ENCODE results near the gene COPG1. TPM values are rescaled to one million over a fixed set of nuclear protein-coding genes. Genes with fewer than 3 reads are reported as not detected.

COPG1 gene
- total and polyA plus RNA-seq, 4 experiments from 2014 or later, result 67.4 to 147 (median 129) TPM

- no peak overlapping the region for H3K4me3 ChIP-seq (ENCODE audit: low read length in 2 of 2)
- no peak for DNase-seq
- peaks cover 0 to 2% (median 0%) of the 10 kb centered on the region in 8 donors for H3K9me3 Mint-ChIP-seq
- H3K27ac Mint-ChIP-seq, result no peak overlapping the region
- no peaks in the 10 kb centered on the region for H3K27me3 ChIP-seq (ENCODE audit: insufficient read depth, low read length)
- ChIA-PET POLR2A (ENCODE audit: partially characterized antibody) (no interaction called here), CTCF (ENCODE audit: partially characterized antibody) (interaction anchor here (1.5 kb wide), 1 partner anchor 19 kb away, joined by 3 read pairs; no protein-coding TSS in a partner anchor)
- no peaks in the 10 kb centered on the region for H3K36me3 ChIP-seq (ENCODE audit: insufficient read depth, low read length)
- no peaks in the 10 kb centered on the region for H3K27me3 Mint-ChIP-seq
- peaks cover 0 to 2% of the 10 kb centered on the region in 2 donors for H3K36me3 Mint-ChIP-seq
- H3K9me3 ChIP-seq (ENCODE audit: control insufficient read depth in 1 of 2, low read length in 2 of 2), result no peaks in the 10 kb centered on the region
- H3K4me1 Mint-ChIP-seq, result no peaks in the 10 kb centered on the region
- intact Hi-C loops (cut with micrococcal nuclease), result no loop called here
- peaks cover 8% of the 10 kb centered on the region for H3K4me1 ChIP-seq (ENCODE audit: insufficient read depth, low read length)
- H3K27ac ChIP-seq (ENCODE audit: low read depth, low read length), result no peak overlapping the region
- no peak overlapping the region for H3K4me3 Mint-ChIP-seq
Measured at GRCh38 chr3:129320825-129321487, 71.5 kb downstream of the COPG1 start.

GRCh38 chr3:129321887-129322286 is 72.5 kb downstream of the COPG1 start:
- Histone ChIP-seq H3K9me3 (ENCODE audit: control insufficient read depth in 1 of 2, low read length in 2 of 2) (no peaks in the 10 kb centered on the region), H3K27me3 (ENCODE audit: insufficient read depth, low read length) (no peaks in the 10 kb centered on the region), H3K4me1 (ENCODE audit: insufficient read depth, low read length) (peaks cover 6% of the 10 kb centered on the region), H3K27ac (ENCODE audit: low read depth, low read length) (no peak overlapping the region), H3K4me3 (ENCODE audit: low read length in 2 of 2) (no peak overlapping the region), H3K36me3 (ENCODE audit: insufficient read depth, low read length) (no peaks in the 10 kb centered on the region)
- intact Hi-C loops (cut with micrococcal nuclease), result no loop called here
- Mint-ChIP-seq H3K36me3 (no peaks in the 10 kb centered on the region), H3K27ac (no peak overlapping the region), H3K27me3 (no peaks in the 10 kb centered on the region), H3K4me1 (no peaks in the 10 kb centered on the region), H3K9me3 (no peaks in the 10 kb centered on the region), H3K4me3 (no peak overlapping the region)
- CTCF ChIA-PET (ENCODE audit: partially characterized antibody), result interaction anchor here (1.0 kb wide), 1 partner anchor 355 kb away, joined by 3 read pairs; no protein-coding TSS in a partner anchor
- POLR2A ChIA-PET (ENCODE audit: partially characterized antibody), result no interaction called here
- peak in 1 of 5 donors; percentile 1 for DNase-seq

DNA sequence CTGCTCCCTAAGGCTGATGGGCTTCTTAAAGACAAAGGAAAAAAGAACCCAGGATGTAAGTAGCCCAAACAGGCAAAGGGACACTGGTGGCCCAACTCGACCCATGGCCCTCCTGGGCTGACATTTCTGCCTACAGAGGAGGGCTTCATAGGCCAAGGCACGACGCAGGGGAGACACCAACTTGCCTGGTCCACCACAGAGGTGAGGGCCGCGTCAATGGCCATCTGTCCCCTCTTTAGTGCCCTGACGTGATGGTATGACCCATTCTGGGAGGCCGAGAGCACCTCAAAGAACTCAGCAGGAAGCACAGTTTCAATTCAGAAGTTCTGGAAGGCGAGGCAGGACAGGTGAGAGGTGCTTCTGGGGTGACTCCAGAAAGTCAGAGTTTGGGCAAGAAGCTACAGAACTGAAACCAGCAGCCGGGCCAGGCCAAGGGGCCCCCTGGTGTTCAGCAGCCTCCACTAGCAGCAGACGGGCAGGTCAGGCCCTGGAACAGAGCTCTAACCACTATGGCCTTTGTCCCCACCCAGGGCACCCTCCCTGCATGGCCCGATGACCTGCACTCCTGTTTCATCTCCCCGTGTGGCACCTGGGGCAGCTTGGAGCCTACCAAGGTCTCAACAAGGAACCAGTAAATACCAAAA is 74.4 kb downstream of the COPG1 start:
- Histone ChIP-seq H3K27me3 (ENCODE audit: insufficient read depth, low read length) (no peaks in the 10 kb centered on the region), H3K4me1 (ENCODE audit: insufficient read depth, low read length) (no peaks in the 10 kb centered on the region), H3K36me3 (ENCODE audit: insufficient read depth, low read length) (no peaks in the 10 kb centered on the region), H3K9me3 (ENCODE audit: control insufficient read depth in 1 of 2, low read length in 2 of 2) (no peaks in the 10 kb centered on the region), H3K27ac (ENCODE audit: low read depth, low read length) (no peak overlapping the region), H3K4me3 (ENCODE audit: low read length in 2 of 2) (no peak overlapping the region)
- Mint-ChIP-seq H3K27ac (peak overlapping the region in 1 of 7 donors; percentile 25), H3K36me3 (no peaks in the 10 kb centered on the region), H3K4me3 (no peak overlapping the region), H3K27me3 (no peaks in the 10 kb centered on the region), H3K9me3 (no peaks in the 10 kb centered on the region), H3K4me1 (no peaks in the 10 kb centered on the region)
- DNase-seq, result peak in 1 of 5 donors; percentile 16
- intact Hi-C loops (cut with micrococcal nuclease), result no loop called here
- CTCF ChIA-PET (ENCODE audit: partially characterized antibody), result interaction anchor here (1.0 to 1.5 kb wide), 2 partner anchors 40 to 354 kb away, joined by 3 to 7 read pairs; no protein-coding TSS in a partner anchor
- POLR2A ChIA-PET (ENCODE audit: partially characterized antibody), result interaction anchor here (0.8 kb wide), 1 partner anchor 11 kb away, joined by 3 read pairs; no protein-coding TSS in a partner anchor

GRCh38 chr3:129324855-129325254 is 75.4 kb downstream of the COPG1 start:
- Histone ChIP-seq H3K27ac (ENCODE audit: low read depth, low read length) (no peak overlapping the region), H3K9me3 (ENCODE audit: control insufficient read depth in 1 of 2, low read length in 2 of 2) (no peaks in the 10 kb centered on the region), H3K4me1 (ENCODE audit: insufficient read depth, low read length) (no peaks in the 10 kb centered on the region), H3K4me3 (ENCODE audit: low read length in 2 of 2) (no peak overlapping the region), H3K36me3 (ENCODE audit: insufficient read depth, low read length) (no peaks in the 10 kb centered on the region), H3K27me3 (ENCODE audit: insufficient read depth, low read length) (no peaks in the 10 kb centered on the region)
- Mint-ChIP-seq H3K27me3 (no peaks in the 10 kb centered on the region), H3K27ac (no peak overlapping the region), H3K9me3 (no peaks in the 10 kb centered on the region), H3K4me3 (no peak overlapping the region), H3K36me3 (no peaks in the 10 kb centered on the region), H3K4me1 (no peaks in the 10 kb centered on the region)
- intact Hi-C loops (cut with micrococcal nuclease), result no loop called here
- POLR2A ChIA-PET (ENCODE audit: partially characterized antibody), result no interaction called here
- no peak for DNase-seq
- CTCF ChIA-PET (ENCODE audit: partially characterized antibody), result interaction anchor here (1.5 kb wide), 1 partner anchor 355 kb away, joined by 7 read pairs; no protein-coding TSS in a partner anchor

- H3K4me1 Mint-ChIP-seq, result no peaks in the 10 kb centered on the region
- H3K27me3 ChIP-seq (ENCODE audit: insufficient read depth, low read length), result no peaks in the 10 kb centered on the region
- no peaks in the 10 kb centered on the region for H3K9me3 ChIP-seq (ENCODE audit: control insufficient read depth in 1 of 2, low read length in 2 of 2)
- no peaks in the 10 kb centered on the region for H3K27me3 Mint-ChIP-seq
- H3K9me3 Mint-ChIP-seq, result no peaks in the 10 kb centered on the region
- H3K4me3 Mint-ChIP-seq, result no peak overlapping the region
- H3K4me1 ChIP-seq (ENCODE audit: insufficient read depth, low read length), result no peaks in the 10 kb centered on the region
- no peak overlapping the region for H3K4me3 ChIP-seq (ENCODE audit: low read length in 2 of 2)
- intact Hi-C loops (cut with micrococcal nuclease), result no loop called here
- DNase-seq, result no peak
- H3K36me3 Mint-ChIP-seq, result no peaks in the 10 kb centered on the region
- no peak overlapping the region for H3K27ac Mint-ChIP-seq
- no peak overlapping the region for H3K27ac ChIP-seq (ENCODE audit: low read depth, low read length)
- ChIA-PET POLR2A (ENCODE audit: partially characterized antibody) (interaction anchor here (5.3 kb wide), 1 partner anchor 9 kb away, joined by 37 read pairs; a partner anchor contains a TSS), CTCF (ENCODE audit: partially characterized antibody) (no interaction called here)
- no peaks in the 10 kb centered on the region for H3K36me3 ChIP-seq (ENCODE audit: insufficient read depth, low read length)
Measured at GRCh38 chr3:129325383-129325782, 76.0 kb downstream of the COPG1 start.

GRCh38 chr3:129326138-129326537 is 76.7 kb downstream of the COPG1 start:
- Mint-ChIP-seq H3K36me3 (no peaks in the 10 kb centered on the region), H3K9me3 (no peaks in the 10 kb centered on the region), H3K27ac (no peak overlapping the region), H3K4me3 (no peak overlapping the region), H3K27me3 (no peaks in the 10 kb centered on the region), H3K4me1 (no peaks in the 10 kb centered on the region)
- H3K27ac ChIP-seq (ENCODE audit: low read depth, low read length), result no peak overlapping the region
- H3K36me3 ChIP-seq (ENCODE audit: insufficient read depth, low read length), result no peaks in the 10 kb centered on the region
- no peak overlapping the region for H3K4me3 ChIP-seq (ENCODE audit: low read length in 2 of 2)
- no peaks in the 10 kb centered on the region for H3K4me1 ChIP-seq (ENCODE audit: insufficient read depth, low read length)
- no peaks in the 10 kb centered on the region for H3K9me3 ChIP-seq (ENCODE audit: control insufficient read depth in 1 of 2, low read length in 2 of 2)
- intact Hi-C loops (cut with micrococcal nuclease), result no loop called here
- no peaks in the 10 kb centered on the region for H3K27me3 ChIP-seq (ENCODE audit: insufficient read depth, low read length)
- CTCF ChIA-PET (ENCODE audit: partially characterized antibody), result interaction anchor here (1.2 to 1.7 kb wide), 2 partner anchors 10 kb away, joined by 3 to 8 read pairs; a partner anchor contains a TSS
- DNase-seq, result no peak
- POLR2A ChIA-PET (ENCODE audit: partially characterized antibody), result interaction anchor here (5.3 kb wide), 1 partner anchor 10 kb away, joined by 37 read pairs; a partner anchor contains a TSS

DNA sequence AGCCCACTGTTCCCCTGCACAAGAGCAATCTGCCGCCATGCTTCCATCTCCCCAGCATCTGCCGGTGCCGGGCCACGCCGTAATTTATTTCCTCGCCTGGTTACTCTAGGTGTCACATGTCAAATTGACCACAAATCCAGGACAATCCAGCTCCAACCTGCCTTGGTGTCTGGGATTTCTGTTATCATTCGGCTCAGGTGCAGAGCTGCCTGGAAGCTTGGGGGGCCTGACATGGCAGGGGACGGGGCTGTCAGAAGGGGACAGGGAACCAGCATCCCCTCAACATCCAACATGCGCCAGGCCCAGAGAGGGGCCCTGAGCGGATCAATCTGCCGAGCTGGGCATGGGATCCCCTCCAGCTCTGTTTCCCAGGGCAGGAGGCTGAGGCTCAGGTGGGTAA is 77.2 kb downstream of the COPG1 start:
- H3K36me3 ChIP-seq (ENCODE audit: insufficient read depth, low read length), result no peaks in the 10 kb centered on the region
- no peaks in the 10 kb centered on the region for H3K27me3 Mint-ChIP-seq
- no peak overlapping the region for H3K27ac ChIP-seq (ENCODE audit: low read depth, low read length)
- no peaks in the 10 kb centered on the region for H3K27me3 ChIP-seq (ENCODE audit: insufficient read depth, low read length)
- intact Hi-C loops (cut with micrococcal nuclease), result no loop called here
- DNase-seq, result no peak
- H3K4me3 ChIP-seq (ENCODE audit: low read length in 2 of 2), result no peak overlapping the region
- H3K4me1 Mint-ChIP-seq, result no peaks in the 10 kb centered on the region
- no peak overlapping the region for H3K4me3 Mint-ChIP-seq
- POLR2A ChIA-PET (ENCODE audit: partially characterized antibody), result interaction anchor here (5.3 kb wide), 1 partner anchor 11 kb away, joined by 37 read pairs; a partner anchor contains a TSS
- H3K4me1 ChIP-seq (ENCODE audit: insufficient read depth, low read length), result no peaks in the 10 kb centered on the region
- CTCF ChIA-PET (ENCODE audit: partially characterized antibody), result interaction anchor here (1.2 to 1.7 kb wide), 2 partner anchors 10 to 11 kb away, joined by 3 to 8 read pairs; a partner anchor contains a TSS
- no peak overlapping the region for H3K27ac Mint-ChIP-seq
- H3K9me3 ChIP-seq (ENCODE audit: control insufficient read depth in 1 of 2, low read length in 2 of 2), result no peaks in the 10 kb centered on the region
- no peaks in the 10 kb centered on the region for H3K36me3 Mint-ChIP-seq
- H3K9me3 Mint-ChIP-seq, result no peaks in the 10 kb centered on the region
